Stimulated activated CD4-positive, alpha-beta T cell treated with anti-CD3 and anti-CD28 coated beads, Interleukin-1b, Interleukin-23, amount 100 ng/mL, for 24 hours (primary cell): ENCODE data around the gene PGGHG.
"Not testable (repeated sequence)": the region's sequence is repeated elsewhere in the genome, so short reads cannot be mapped to it uniquely, and the experiment has no call there.

Experiments used
- DNase-seq, 4 experiments: peaks; one replicate each; pipeline ENCODE4 v3.0.0-alpha.2; 2020; ENCODE audit warnings: low read depth in 4 of 4, low spot score in 1 of 4

PGGHG gene

GRCh38 chr11:313787-314553 lies 25.0 kb downstream of the PGGHG start, which contains the start of gene IFITM1:
TSS of gene IFITM1 (plus strand) at chr11:314040. CDS start at chr11:314171, 131 bp downstream.
- DNase-seq, result no peak

- not testable (repeated sequence) for DNase-seq
Measured at GRCh38 chr11:314554-314875, 25.6 kb downstream of the PGGHG start.

- DNase-seq, result no peak
Measured at GRCh38 chr11:315051-315481, 26.1 kb downstream of the PGGHG start.

GRCh38 chr11:315516-315994 lies 26.6 kb downstream of the PGGHG start:
- no peak for DNase-seq

- no peak for DNase-seq
Measured at GRCh38 chr11:316031-316701, 27.2 kb downstream of the PGGHG start.

- DNase-seq, result no peak
Measured at GRCh38 chr11:316891-317301, 28.0 kb downstream of the PGGHG start.

GRCh38 chr11:317668-318404 lies 28.9 kb downstream of the PGGHG start:
- DNase-seq, result not testable (repeated sequence)

GRCh38 chr11:318405-319120 lies 29.6 kb downstream of the PGGHG start:
- not testable (repeated sequence) for DNase-seq

- not testable (repeated sequence) for DNase-seq
Measured at GRCh38 chr11:319121-319887, 30.4 kb downstream of the PGGHG start.

- DNase-seq, result not testable (repeated sequence)
Measured at GRCh38 chr11:319888-320273, 31.0 kb downstream of the PGGHG start.

- DNase-seq, result no peak
Measured at GRCh38 chr11:324156-324555, 35.2 kb downstream of the PGGHG start.

- not testable (repeated sequence) for DNase-seq
Measured at GRCh38 chr11:324593-325517, 35.9 kb downstream of the PGGHG start.

GRCh38 chr11:325796-326591 lies 37.1 kb downstream of the PGGHG start:
- no peak for DNase-seq

- no peak for DNase-seq
Measured at GRCh38 chr11:326592-326841, 37.6 kb downstream of the PGGHG start.

- no peak for DNase-seq
Measured at GRCh38 chr11:326842-327580, 38.1 kb downstream of the PGGHG start.

- DNase-seq, result no peak
Measured at GRCh38 chr11:327581-327923, 38.6 kb downstream of the PGGHG start.

- DNase-seq, result no peak
Measured at GRCh38 chr11:328012-328411, 39.1 kb downstream of the PGGHG start.

GRCh38 chr11:328516-329100 lies 39.7 kb downstream of the PGGHG start:
- DNase-seq, result not testable (repeated sequence)
